ENCODE measurements around the gene SHROOM1.
A peak's percentile ranks its signal among the peaks of the same experiment; 100 is the strongest.
"Not testable (repeated sequence)": the region's sequence is repeated elsewhere in the genome, so short reads cannot be mapped to it uniquely, and the experiment has no call there.

SHROOM1 gene

DNA sequence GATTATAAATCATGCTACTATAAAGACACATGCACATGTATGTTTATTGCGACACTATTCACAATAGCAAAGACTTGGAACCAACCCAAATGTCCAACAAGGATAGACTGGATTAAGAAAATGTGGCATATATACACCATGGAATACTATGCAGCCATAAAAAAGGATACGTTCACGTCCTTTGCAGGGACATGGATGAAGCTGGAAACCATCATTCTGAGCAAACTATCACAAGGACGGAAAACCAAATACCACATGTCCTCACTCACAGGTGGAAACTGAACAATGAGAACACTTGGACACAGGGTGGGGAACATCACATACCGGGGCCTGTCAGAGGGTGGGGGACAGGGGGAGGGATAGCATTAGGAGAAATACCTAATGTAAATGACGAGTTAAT lies 24.6 kb downstream of the SHROOM1 start:
- DNase-seq: not testable (repeated sequence)

DNA sequence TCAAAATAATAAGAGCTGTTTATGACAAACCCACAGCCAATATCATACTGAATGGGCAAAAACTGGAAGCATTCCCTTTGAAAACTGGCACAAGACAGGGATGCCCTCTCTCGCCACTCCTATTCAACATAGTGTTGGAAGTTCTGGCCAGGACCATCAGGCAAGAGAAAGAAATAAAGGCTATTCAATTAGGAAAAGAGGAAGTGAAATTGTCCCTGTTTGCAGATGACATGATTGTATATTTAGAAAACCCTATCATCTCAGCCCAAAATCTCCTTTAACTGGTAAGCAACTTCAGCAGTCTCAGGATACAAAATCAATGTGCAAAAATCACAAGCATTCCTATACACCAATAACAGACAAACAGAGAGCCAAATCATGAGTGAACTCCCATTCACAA lies 26.2 kb downstream of the SHROOM1 start:
- not testable (repeated sequence) for DNase-seq

DNA sequence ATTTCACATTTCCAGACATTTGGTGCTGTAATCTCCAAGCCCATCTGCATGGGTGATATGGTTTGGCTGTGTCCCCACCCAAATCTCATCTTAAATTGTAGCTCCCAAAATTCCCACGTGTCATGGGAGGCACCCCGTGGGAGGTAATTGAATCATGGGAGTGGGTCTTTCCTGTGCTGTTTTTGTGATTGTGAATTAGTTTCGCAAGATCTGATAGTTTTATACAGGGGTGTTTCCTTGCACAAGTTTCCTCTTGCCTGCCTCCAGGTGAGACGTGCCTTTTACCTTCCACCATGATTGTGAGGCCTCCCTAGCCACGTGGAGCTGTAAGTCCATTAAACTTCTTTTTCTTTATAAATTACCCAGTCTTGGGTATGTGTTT lies 27.8 kb downstream of the SHROOM1 start:
- not testable (repeated sequence) for DNase-seq

DNA sequence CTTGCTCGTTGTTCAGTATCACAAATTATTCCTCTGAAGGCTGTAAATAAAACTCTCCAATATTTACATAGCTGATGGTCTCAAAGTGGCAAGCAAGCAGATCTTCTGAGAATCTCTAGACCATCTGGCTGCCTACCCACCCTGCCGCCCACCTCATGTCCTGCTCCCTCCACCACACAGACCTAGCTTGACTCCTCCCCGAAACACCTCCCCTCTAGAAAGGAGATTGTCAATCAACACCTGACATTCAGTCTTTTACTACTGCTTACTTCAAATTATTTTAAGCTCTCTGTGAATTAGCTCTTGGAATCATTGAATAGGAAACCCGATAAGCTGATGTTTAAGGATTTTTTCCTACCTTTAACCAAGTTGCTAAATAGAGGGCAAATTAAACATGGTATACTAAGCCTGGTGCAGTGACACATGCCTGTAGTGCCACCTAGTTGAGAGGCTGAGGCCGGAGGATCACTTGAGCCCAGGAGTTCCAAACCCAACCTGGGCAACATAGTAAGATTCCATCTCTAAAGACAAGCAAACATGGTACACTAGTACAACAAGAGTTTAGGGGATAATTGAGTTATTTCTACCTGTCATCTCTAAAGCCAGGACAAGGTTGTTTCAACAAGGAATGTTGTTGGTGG lies 28.3 kb downstream of the SHROOM1 start:
- DNase-seq: no peak

DNA sequence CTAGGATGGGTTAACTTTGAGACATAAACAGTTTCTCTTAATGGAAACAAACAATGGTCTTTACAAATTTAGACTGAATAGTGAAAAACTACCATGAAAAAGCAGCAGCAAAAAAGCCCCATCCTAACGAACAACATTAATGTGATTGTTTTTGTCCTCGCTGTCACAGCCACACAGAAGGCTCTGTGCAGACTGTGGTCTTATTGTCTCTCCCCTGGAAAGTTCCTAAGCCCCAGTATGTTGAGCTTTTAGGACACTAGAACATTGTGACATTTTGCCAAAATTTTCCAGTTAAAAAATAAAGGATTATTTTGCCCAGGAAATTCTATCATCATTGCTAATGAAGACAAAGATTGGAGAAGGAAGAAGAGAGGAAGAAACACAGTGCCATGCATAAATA lies 29.9 kb downstream of the SHROOM1 start:
- DNase-seq: no peak

DNA sequence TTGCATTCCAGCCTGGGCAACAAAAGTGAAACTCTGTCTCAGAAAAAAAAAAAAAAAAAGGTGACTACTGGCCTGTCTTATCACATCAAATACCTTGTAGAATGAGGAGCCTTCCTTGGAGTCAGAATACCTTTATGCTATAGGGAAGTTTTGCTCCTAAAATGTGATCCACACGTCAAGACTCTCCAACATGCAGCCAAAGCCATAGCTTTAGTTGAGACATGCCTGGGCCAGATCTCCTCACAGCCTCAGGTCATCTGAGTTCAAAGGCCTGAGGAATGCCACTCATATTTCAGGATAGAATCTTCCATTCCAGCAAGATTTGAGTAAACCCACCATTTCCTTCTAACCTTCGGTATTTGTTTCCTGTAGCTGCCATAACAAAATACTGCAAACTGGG lies 31.1 kb downstream of the SHROOM1 start:
- DNase-seq: no peak

DNA sequence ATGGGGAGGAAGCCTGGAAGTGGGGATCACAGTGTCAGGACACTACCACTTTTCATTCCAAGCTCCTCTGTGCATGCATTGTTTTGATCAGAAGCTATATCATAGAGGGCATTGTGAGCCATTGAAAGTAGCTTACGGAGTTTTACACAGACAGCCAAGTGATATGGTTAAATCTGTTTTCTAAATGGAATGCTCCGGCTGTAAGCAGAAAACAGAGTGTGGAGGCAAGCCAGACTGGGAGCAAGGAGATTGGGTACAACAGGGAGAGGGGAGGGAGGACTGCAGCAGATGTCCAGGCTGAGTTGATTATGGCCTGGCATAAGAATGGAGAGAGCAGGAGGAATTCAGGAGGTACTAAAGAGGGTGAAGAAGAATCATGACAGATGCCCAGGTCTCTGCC lies 32.8 kb downstream of the SHROOM1 start:
- no peak for DNase-seq

DNA sequence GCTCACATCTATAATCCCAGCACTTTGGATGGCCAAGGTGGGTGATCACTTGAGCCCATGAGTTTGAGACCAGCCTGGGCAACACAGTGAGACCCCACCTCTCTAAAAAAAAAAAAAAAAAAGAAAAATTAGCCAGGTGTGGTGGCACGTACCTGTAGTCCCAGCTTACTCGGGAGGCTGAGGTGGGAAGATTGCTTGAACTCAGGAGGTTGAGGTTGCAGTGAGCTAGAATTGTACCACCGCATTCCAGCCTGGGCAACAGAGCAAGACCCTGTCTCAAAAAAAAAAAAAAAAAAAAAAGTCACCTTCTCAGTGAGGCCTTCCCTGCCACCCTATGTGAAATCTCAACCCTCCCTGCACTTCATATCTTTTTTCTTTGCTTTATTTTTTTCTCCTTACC lies 39.4 kb downstream of the SHROOM1 start:
- no peak for DNase-seq

DNA sequence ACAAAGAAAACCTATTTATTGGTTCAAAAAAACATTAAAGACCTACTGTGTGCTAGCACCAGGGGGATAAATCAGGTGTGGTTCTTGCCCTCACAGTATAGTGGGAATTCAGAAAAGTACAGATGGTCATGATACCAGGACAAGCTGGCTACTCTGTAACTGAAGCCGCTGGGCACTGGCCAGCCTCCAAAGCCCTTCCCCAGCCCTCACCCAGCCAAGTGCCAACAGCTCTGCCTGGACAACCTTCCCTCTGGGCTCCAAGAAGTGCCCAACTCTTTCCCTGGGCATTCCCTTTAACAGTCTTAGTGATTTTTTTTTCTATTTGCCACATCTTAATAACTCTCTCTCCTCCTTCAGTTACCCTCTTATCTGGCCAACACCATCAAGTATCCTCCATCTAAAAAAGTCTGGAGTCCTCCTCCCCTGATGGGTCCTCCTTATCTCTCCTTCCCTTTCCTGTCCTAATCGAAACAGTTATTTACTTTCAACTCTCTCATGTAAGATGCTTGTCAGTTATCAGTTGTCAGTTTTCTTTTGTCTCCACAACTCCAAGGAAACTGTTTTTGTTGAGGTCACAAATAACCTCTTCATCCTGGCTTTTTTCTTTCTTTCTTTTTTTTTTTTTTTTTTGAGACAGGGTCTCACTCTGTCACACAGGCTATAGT lies 40.1 kb downstream of the SHROOM1 start:
- no peak for DNase-seq

DNA sequence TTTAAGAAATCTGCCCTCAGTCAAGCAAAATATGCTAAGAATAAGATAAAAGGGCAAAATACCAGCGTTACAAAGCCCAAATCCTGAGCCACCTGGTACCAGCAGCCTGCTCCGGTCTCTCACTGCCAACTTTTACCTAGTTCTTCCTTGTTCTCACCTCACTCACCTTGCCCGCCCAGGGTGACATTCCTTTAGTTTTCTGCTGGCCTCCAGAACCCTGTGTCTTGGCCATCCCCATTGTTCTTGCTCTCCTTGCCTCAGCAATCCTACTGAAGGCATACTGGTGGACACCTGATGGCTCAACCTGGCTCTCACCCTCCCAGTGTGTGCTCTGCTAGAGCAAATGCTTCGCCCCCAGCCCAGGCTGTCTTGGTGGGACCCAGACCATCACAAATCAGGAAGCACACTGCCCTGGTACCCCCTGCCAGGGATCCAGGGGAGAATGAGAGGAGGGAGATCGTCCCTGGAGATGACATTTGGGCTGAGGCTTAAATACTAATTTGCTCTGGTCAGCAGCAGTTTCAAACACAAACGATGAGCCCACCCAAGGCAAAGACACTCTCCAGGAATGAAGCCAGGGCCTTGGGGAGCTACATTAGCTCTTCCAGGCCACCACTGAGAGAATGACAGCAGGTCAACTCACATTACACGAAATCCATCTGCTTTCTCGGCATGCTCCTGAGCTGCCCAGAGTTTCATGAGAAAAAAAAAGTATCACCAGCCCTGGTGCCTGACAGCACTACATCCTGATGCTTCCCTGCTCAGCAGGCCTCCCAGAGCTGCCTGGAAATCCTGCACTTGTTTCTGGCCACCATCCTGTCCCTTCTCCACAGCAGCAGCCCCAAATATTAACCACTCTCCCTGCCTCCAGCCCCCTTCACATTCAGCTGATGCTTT lies 41.2 kb downstream of the SHROOM1 start:
- DNase-seq: no peak

DNA sequence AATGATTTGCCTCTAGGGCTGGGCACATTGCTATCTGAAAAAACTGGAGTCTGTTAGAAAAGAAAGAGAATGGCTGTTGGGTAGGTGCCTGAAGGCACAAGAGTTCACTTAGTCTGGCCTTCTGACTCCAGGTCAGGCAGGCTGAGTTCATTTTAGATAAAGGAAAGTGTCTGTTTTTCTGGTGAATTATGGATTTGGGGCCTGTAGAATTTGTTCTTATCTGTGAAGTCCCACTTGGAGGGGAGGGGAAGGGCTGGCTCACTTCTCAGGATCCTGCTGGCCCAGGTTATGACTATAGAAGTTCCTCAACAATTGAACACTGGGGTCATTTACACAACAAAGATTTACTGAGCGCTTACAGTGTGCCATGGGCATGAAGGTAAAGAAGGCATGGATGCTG lies 41.9 kb downstream of the SHROOM1 start:
- no peak for DNase-seq

DNA sequence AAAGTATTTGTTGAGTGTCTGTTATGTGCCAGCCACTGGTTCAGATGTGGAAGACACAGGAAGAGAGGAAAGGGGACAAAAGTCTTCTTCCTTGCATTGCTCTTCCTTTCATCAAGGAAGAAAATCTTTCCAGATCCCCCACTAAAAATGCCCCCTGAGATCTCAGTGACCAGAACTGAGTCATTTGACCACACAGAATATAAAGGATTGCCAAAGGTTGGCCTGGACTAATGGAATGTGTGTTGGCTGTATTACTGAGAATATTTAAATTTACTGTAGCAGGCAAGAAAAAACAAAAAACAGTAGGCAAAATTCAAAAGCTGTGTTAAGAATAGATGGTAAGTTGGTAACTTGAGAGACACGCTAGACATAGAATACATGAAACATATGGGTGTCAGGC lies 43.4 kb downstream of the SHROOM1 start:
- no peak for DNase-seq

DNA sequence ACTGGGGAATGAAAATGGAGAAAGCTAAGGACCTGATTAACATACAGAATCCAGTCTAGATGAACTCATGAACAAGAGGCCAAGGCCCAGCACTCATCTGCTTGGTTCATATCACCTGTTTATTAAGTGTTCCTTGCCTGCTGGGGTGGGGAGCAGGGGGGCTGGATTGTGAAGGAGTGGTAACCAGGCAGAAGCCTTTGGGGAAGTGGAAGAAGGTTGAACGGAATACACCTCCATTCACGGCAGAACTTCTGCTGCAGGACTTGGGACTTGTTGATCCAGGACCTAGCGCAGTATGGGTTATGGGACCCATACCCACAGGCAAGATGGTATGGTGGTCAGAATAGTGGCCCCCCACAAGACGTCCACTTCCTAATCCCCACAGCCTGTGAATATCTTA lies 44.6 kb downstream of the SHROOM1 start:
- DNase-seq: no peak

DNA sequence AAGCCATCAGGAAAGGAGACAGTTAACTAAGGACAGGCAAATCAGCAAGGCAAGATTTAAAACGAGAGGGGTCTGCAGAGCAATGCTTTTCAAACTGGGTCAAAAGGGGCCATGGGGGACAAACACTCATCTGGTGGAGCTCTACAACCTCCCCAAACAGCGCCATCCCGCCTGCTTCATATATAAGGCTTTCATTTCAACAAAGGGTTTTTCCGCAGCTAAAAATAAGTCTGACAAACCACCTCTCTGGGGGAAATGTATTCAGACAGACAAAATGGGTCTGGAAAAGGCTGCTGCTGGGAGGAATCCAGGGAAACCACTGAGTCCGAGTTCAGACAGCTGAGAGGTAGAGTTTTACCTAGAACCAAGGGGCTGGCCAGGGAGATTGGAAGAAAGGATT lies 45.1 kb downstream of the SHROOM1 start:
- DNase-seq: no peak

DNA sequence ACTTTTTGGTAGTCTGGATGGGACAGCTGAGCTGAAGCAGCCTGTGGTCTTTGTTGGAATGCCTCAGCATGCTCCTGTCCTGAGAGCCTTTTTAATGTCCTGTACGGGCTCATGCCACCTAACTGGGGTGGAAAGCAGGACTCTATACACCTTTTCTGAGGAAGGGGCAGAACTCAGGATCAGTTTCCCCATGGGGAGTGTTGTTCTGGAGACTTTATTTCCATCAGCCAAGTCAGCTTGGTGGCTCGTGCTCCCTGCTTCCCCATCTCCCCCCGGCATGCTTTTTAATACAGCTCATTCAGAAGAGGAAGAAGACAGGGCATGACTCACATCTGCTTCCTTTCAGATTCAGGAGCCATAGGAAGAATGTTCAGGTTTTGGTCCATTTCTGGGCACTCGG lies 48.3 kb downstream of the SHROOM1 start:
- DNase-seq: peak; percentile 42

DNA sequence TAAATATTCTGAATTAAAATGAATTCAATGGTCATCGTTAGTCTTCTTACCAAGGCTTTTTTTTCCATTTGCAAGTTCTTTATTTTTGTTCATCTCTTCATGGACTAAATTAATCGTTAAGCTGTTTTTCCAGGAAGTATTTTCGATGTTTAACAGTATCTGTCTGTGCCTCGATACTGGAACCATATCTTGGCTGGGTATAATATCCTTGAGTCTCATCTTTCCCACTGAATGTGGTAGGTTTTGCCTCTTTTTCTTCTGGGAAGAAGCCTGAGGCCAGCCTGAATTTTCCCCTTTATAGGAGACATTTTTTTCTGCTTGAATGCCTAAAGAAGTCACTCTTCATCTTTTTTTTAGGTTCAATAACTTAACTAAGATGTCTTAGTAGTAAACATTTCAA lies 49.4 kb downstream of the SHROOM1 start:
- DNase-seq: no peak

DNA sequence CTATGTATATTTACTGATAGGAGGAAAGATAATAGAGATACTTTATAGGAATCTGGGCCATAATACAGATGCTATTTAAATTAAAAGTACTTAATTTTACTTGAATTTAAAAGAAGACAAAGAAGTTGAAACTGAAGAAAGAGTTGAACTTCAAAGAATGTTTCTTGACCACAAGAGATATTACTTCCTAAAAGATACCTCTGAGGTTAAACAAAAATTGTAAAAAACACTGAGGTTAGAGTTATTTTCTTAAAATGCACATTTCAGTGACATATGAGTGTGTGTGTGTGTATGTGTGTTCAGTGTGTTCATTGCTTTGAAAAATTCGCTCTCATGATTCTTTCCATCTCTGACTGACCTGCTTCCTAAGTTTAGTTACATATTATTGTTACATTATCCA lies 49.9 kb downstream of the SHROOM1 start:
- no peak for DNase-seq

DNA sequence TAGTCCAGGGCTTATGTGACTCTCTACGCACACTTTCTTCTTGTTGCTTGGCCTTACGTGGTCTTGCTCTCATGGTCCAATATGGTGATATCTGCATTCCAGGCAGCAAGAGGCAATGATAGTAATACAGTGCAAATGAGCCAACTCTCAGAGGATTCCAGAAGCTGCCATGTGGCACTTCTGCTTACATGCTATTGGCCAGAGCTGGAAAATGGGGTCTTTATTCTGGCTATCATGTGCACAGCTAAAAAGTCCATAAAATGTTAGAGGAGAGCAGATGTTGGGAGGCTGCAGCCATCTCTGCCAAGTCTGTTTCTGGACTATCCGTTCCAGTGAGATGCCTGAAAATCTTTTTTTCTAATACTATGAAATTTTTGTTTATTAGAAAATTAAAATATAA lies 50.5 kb downstream of the SHROOM1 start:
- no peak for DNase-seq

DNA sequence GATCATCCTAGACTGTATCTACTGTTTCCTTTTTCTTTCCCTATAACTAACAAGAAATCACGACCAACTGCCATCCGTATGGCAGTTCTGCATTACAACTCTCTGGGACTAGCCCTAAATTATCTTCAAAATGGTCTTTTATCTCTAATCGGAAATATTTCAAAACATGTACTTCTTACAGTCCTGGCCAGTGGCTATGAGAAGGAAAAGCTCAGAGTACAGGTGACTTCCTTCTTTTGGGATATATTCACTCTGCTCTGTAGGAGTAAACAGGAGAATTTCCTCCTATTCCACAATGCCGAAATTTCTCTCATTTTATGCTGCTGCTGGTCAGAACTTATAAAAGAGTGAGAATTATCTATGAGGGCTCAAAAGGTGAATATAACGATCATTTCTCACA lies 51.6 kb downstream of the SHROOM1 start:
- no peak for DNase-seq

DNA sequence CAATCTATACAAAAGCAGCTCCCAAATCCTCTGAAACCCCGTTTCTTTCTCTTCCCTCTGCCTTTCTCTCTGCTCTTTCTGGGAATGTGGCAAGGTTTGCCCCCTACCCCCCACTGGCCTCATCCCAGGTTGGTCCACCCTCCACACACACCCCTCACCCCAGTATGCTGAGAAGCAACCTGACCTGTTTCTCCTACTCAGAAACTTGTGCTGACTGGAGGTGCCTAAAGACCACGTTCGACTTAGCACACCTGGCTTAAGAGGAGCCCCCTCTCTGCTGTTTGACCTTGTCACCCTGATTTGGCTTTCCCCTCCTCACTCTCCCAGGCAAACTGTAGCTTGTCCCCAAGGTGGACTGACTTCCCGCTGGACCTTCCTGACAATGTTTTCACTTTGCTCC lies 52.3 kb downstream of the SHROOM1 start:
- no peak for DNase-seq

DNA sequence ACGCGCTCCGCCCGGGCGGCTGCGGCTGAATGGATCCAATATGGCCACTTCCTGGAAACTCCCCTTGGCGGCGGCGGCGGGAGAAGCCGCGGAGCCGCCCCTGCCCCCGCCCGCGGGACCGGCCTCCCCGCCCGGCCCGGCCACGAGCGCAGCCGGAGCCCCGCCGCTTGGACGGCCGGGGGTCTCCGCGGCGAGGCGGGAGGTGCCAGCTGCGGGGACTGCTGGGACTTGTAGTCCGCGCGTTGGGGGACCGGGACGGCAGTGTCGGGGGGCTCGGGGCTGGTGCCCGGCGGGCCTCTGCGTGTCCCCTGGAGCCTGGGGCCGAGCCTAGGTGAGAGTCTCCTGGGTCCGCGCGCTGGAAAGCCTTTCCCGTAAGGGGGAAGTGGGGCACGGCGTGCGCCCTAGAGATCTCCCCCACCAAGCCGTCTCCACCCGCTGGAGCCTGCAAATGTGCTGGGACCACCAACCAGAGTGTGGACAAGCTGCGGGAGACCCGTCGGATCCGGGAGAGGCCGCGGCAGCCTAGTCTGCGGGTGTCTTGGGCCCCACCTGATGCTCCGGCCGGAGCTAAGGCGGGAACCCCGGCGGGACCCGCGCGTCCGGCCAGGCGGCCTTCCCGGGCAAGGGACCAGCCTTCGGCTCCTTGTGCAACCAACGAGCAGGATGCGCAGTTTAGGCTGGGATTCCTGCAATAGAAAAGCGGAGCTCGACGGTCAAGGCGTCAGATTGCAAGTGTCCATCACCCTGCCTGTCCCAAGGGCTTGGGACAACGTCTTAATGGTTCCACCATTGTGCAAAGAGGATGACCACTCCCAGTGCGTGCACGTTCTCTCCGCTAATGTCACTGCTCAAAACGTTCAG lies 53.0 kb downstream of the SHROOM1 start, which contains the start of gene SEPTIN8:
Gene SEPTIN8 (minus strand): TSS at position 31 of the 861 bp plus-strand sequence. CDS start 102 bp downstream, outside the sequence.
- DNase-seq: peak; percentile 20

DNA sequence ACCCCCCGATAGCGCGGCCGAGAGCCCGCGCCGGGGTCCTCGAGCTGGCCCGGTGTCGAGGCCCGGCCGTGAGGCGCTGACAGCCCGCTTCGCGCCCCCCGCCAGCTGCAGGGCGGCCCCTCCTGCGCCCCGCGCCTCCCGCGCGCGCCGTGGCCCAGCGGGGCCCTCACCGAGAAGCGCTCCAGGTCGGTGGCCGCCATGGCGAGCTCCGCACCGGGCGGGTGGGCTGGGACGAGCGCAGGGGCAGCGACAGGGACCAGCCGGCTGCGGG lies 53.6 kb downstream of the SHROOM1 start:
- DNase-seq: no peak

Measured in amniotic stem cell (primary cell).